ENCODE measurements around the gene GCGR.

DNA sequence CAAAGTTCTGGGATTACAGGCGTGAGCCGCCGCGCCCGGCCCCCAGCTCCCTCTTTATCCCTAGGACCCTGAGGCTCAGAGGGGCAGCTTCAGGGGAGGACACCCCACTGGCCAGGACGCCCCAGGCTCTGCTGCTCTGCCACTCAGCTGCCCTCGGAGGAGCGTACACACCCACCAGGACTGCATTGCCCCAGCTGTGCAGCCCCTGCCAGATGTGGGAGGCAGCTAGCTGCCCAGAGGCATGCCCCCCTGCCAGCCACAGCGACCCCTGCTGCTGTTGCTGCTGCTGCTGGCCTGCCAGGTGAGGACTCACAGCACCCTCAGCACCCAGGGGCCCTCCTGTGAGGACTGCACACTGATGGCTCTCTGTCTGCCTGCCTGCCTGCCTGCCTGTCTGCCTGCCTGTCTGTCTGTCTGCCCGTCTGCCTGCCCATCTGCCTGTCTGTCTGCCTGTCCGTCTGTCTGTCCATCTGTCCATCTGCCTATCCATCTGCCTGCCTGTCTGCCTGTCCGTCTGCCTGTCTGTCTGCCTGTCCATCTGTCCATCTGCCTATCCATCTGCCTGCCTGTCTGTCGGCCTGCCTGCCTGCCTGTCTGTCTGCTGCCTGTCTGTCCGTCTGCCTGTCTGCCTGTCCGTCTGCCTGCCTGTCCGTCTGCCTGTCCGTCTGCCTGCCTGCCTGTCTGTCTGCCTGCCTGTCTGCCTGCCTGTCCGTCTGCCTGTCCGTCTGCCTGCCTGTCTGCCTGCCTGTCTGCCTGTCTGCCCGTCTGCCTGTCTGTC lies 5.0 kb downstream of the GCGR start:
- no peak for TF ChIP-seq POLR2A (IDR thresholded peaks at IDR 0.05)
- TF ChIP-seq, protein P1, sequence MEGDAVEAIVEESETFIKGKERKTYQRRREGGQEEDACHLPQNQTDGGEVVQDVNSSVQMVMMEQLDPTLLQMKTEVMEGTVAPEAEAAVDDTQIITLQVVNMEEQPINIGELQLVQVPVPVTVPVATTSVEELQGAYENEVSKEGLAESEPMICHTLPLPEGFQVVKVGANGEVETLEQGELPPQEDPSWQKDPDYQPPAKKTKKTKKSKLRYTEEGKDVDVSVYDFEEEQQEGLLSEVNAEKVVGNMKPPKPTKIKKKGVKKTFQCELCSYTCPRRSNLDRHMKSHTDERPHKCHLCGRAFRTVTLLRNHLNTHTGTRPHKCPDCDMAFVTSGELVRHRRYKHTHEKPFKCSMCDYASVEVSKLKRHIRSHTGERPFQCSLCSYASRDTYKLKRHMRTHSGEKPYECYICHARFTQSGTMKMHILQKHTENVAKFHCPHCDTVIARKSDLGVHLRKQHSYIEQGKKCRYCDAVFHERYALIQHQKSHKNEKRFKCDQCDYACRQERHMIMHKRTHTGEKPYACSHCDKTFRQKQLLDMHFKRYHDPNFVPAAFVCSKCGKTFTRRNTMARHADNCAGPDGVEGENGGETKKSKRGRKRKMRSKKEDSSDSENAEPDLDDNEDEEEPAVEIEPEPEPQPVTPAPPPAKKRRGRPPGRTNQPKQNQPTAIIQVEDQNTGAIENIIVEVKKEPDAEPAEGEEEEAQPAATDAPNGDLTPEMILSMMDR (IDR thresholded peaks at IDR 0.05 in 8 of 11, conservative IDR thresholded peaks at IDR 0.05 in 3 of 11): no peak
